HEK293 (cell line): ENCODE measurements around the gene SLC12A4.

Experiments
- CTCF ChIA-PET: fragments of 350-600 bp; formaldehyde crosslinking; extraction: SDS; loops from one replicate; lab custom pipeline; 2021; ENCODE audit warnings: antibody characterized with exemption; lab: Yijun Ruan, JAX
- POLR2A ChIA-PET: fragments of 300-600 bp; formaldehyde crosslinking; extraction: SDS; loops from one replicate; lab custom pipeline; 2020; ENCODE audit warnings: antibody characterized with exemption, inconsistent platforms; lab: Yijun Ruan, JAX
- H3K27ac ChIP-seq: fragments of 200-500 bp; sonication (Bioruptor generic); 2 replicates; pipeline ENCODE4 v1.5.1; 2014; ENCODE audit warnings: low read depth, low read length, control low read depth, inconsistent platforms; ENCODE audit errors: extremely low read depth
- H3K36me3 ChIP-seq, 2 experiments: fragments of 200-500 bp in 1 of 2; sonication (Bioruptor generic) in 1 of 2; 1 replicate in 1 of 2; 2 replicates in 1 of 2; pipeline ENCODE4 v1.5.1; 2014 to 2017; ENCODE audit warnings: inconsistent platforms in 2 of 2, low read length in 2 of 2; ENCODE audit not compliant: control insufficient read depth in 2 of 2, insufficient read depth in 1 of 2
- H3K4me1 ChIP-seq: fragments of 200-500 bp; sonication (Bioruptor generic); 2 replicates; pipeline ENCODE4 v1.5.1; 2014; ENCODE audit warnings: mild to moderate bottlenecking, low read length, inconsistent platforms; ENCODE audit not compliant: control insufficient read depth, insufficient read depth
- H3K4me3 ChIP-seq: 2 replicates; pipeline ENCODE4 v1.5.1; 2011; ENCODE audit warnings: low read depth, mild to moderate bottlenecking, control low read depth, low read length, moderate library complexity
- H3K9me3 ChIP-seq: fragments of 200-500 bp; sonication (Bioruptor generic); 2 replicates; pipeline ENCODE4 v1.5.1; 2014; ENCODE audit warnings: low read depth, low read length, inconsistent platforms; ENCODE audit not compliant: control insufficient read depth, insufficient read depth
- EGR2 ChIP-seq: fragments of 450-650 bp; formaldehyde crosslinking; IDR thresholded peaks from 2 replicates; pipeline ENCODE4 v1.5.1; 2016; ENCODE audit warnings: low read depth, missing biosample characterization, missing genetic modification characterization
- GLI4 ChIP-seq: fragments of 450-650 bp; formaldehyde crosslinking; IDR thresholded peaks from 2 replicates; pipeline ENCODE4 v1.5.1; 2016; ENCODE audit warnings: missing biosample characterization, missing genetic modification characterization
- SCRT1 ChIP-seq: fragments of 450-650 bp; formaldehyde crosslinking; IDR thresholded peaks from 2 replicates; pipeline ENCODE4 v1.5.1; 2016; ENCODE audit warnings: missing biosample characterization, missing genetic modification characterization, borderline replicate concordance
- ZEB2 ChIP-seq: fragments of 450-650 bp; formaldehyde crosslinking; IDR thresholded peaks from 2 replicates; pipeline ENCODE4 v1.5.1; 2016; ENCODE audit warnings: missing biosample characterization, missing genetic modification characterization
- ZNF155 ChIP-seq: fragments of 450-650 bp; formaldehyde crosslinking; IDR thresholded peaks from 2 replicates; pipeline ENCODE4 v1.5.1; 2016; ENCODE audit warnings: missing biosample characterization, missing genetic modification characterization
- ZNF24 ChIP-seq: fragments of 450-650 bp; formaldehyde crosslinking; IDR thresholded peaks from 2 replicates; pipeline ENCODE4 v1.5.1; 2016; ENCODE audit warnings: missing biosample characterization, missing genetic modification characterization
- ZNF423 ChIP-seq: fragments of 450-650 bp; formaldehyde crosslinking; IDR thresholded peaks from 2 replicates; pipeline ENCODE4 v1.5.1; 2016; ENCODE audit warnings: missing biosample characterization, missing genetic modification characterization
- ZNF514 ChIP-seq: fragments of 450-650 bp; formaldehyde crosslinking; IDR thresholded peaks from 2 replicates; pipeline ENCODE4 v1.5.1; 2016; ENCODE audit warnings: missing biosample characterization, missing genetic modification characterization
- ZNF558 ChIP-seq: fragments of 450-650 bp; formaldehyde crosslinking; IDR thresholded peaks from 2 replicates; pipeline ENCODE4 v1.5.1; 2016; ENCODE audit warnings: missing biosample characterization, missing genetic modification characterization
- ZNF777 ChIP-seq: fragments of 450-650 bp; formaldehyde crosslinking; IDR thresholded peaks from 2 replicates; pipeline ENCODE4 v1.5.1; 2017; ENCODE audit warnings: missing biosample characterization, missing genetic modification characterization, borderline replicate concordance
- TF ChIP-seq, protein P1 (sequence below): fragments of 450-650 bp; formaldehyde crosslinking; IDR thresholded peaks from 2 replicates; pipeline ENCODE4 v1.5.1; 2016; ENCODE audit warnings: missing biosample characterization, missing genetic modification characterization
- TF ChIP-seq, protein P2 (sequence below): fragments of 450-650 bp; formaldehyde crosslinking; IDR thresholded peaks from 2 replicates; pipeline ENCODE4 v1.5.1; 2016; ENCODE audit warnings: missing biosample characterization, missing genetic modification characterization
- TF ChIP-seq, protein P3 (sequence below): fragments of 450-650 bp; formaldehyde crosslinking; IDR thresholded peaks from 2 replicates; pipeline ENCODE4 v1.5.1; 2016; ENCODE audit warnings: missing biosample characterization, missing genetic modification characterization

The SLC12A4 gene

DNA sequence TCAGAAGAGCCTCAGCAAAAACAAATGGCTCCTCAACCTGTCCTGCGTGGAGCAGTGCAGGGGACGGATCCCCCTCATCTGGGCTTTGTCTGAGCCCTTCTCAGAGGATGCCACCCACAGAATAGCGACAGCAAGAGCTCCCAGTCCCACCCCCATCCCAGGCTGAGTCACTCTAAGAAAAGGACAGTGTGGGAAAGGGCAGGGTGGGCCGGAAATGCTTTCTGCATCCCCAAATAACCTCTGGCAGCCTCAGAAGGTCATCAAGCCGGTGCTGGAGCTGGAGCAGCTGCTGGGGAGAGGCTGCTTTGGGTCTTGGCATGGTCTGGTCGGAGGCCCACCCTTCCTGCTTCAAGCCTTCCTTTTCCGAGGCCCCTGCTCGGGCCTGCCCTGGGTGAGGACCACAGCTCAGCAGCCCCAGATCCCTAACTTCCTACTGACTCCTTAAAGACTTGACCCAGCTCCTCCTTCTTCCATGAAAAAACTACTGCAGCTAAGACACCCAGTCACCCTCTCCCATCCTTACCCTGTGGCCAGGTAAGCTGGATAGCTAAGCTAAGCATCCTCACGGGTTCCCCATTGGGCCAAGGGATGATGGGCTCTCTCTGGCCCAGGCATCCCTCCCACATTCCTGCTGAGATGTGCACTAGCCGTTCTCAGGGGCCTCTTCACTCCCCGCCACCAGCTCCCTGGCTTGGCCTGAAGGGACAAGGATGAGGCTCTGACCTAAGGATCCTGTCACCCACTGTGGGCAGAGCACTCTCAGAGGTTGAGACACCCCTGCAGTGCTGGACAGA, 8.7 kb downstream of the SLC12A4 start:
- no peak overlapping the region for H3K4me3 ChIP-seq
- peaks cover 9 to 83% of the 10 kb centered on the region in 2 experiments; a peak in 2 of 3 replicates for H3K36me3 ChIP-seq
- H3K27ac ChIP-seq = no peak overlapping the region
- no peaks in the 10 kb centered on the region for H3K9me3 ChIP-seq
- POLR2A ChIA-PET = interaction anchor here (0.6 to 0.7 kb wide), 2 partner anchors 18 to 22 kb away, joined by 3 to 5 read pairs; no protein-coding TSS in a partner anchor
- no peaks in the 10 kb centered on the region; the same call in 1 of the 2 replicates for H3K4me1 ChIP-seq
- CTCF ChIA-PET = interaction anchor here (0.6 to 1.0 kb wide), 2 partner anchors 18 to 495 kb away, joined by 3 read pairs; no protein-coding TSS in a partner anchor
- TF ChIP-seq ZNF155 (tag by site-specific recombination) (no peak), GLI4 (tag by site-specific recombination) (no peak), EGR2 (tag by site-specific recombination) (0 out of 2 replicates have a peak, but pooled peaks have one; percentile 12)
- TF ChIP-seq, protein P1, sequence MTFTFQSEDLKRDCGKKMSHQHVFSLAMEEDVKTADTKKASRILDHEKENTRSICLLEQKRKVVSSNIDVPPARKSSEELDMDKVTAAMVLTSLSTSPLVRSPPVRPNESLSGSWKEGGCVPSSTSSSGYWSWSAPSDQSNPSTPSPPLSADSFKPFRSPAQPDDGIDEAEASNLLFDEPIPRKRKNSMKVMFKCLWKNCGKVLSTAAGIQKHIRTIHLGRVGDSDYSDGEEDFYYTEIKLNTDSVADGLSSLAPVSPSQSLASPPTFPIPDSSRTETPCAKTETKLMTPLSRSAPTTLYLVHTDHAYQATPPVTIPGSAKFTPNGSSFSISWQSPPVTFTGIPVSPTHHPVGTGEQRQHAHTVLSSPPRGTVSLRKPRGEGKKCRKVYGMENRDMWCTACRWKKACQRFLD (tag by site-specific recombination) = no peak
- TF ChIP-seq, all 188 proteins: peak for 1

DNA sequence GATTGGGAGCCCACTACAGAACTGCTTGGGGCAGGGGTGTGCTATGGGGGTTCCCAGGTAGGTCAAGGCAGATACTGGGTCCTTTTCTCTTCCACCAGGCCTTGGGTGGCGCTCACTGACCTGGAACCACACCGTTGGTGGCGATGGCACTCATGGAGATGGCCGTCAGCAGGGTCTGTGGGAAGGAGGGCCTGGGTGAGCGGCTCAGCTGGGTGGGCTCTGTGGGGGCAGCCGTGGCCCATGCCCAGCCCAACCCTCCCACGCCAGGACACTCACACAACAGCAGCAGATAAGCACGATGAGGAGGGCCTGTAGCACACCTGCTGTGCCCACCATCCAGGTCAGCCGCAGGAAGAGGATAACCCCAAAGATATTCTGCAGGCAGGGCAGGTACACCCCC, 10.8 kb downstream of the SLC12A4 start:
- no peak for TF ChIP-seq ZNF558
- 0 out of 2 replicates have a peak, but pooled peaks have one; percentile 7 for TF ChIP-seq EGR2 (tag by site-specific recombination)
- Histone ChIP-seq H3K36me3 (peaks cover 9 to 78% of the 10 kb centered on the region in 2 experiments; a peak in 2 of 3 replicates), H3K27ac (no peak overlapping the region), H3K4me1 (no peaks in the 10 kb centered on the region), H3K9me3 (no peaks in the 10 kb centered on the region), H3K4me3 (no peak overlapping the region)
- POLR2A ChIA-PET = no interaction called here
- CTCF ChIA-PET = no interaction called here

DNA sequence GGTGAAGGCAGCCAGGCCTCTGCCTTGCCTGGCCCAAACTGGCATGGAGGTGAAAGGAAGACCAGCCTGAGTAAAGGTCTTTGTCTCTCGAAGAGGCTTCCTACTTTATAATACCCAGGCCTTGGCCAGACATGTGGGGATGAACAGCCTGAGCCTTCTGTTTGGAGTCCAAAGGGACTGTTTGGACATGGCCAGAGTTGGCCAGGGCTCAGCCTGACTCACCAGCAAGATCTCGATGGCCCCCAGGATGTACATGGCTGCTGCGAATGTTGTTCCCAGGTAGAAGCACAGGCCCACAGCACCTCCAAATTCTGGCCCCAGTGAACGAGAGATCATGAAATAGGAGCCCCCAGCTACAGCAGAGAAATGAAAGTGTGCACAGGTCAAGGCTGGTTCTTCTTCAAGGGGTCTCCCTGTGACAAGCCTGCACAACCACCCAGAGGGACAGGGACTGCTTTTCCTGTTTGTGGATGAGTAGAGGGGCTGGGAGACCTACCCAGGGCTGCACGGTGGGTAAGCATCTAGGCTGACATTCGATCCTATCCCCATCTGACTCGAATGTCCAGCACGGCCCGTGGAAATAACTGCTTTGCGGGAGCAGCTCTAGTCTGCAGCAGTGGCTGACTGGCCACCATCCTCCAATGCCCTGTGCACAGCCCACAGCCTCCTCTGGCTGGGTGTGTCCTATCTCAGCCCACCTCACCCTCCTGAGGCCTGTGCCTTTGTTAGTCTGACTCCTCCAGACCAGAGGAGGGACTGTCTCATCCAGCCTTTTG, 13.8 kb downstream of the SLC12A4 start:
- POLR2A ChIA-PET = no interaction called here
- no peaks in the 10 kb centered on the region for H3K9me3 ChIP-seq
- CTCF ChIA-PET = interaction anchor here (1.3 kb wide), 1 partner anchor 12 kb away, joined by 3 read pairs; no protein-coding TSS in a partner anchor
- TF ChIP-seq ZNF423 (tag by site-specific recombination) (no peak), ZNF24 (tag by site-specific recombination) (no peak), ZNF777 (no peak), ZNF514 (tag by site-specific recombination) (no peak), ZEB2 (no peak), SCRT1 (tag by site-specific recombination) (no peak)
- TF ChIP-seq, protein P2, sequence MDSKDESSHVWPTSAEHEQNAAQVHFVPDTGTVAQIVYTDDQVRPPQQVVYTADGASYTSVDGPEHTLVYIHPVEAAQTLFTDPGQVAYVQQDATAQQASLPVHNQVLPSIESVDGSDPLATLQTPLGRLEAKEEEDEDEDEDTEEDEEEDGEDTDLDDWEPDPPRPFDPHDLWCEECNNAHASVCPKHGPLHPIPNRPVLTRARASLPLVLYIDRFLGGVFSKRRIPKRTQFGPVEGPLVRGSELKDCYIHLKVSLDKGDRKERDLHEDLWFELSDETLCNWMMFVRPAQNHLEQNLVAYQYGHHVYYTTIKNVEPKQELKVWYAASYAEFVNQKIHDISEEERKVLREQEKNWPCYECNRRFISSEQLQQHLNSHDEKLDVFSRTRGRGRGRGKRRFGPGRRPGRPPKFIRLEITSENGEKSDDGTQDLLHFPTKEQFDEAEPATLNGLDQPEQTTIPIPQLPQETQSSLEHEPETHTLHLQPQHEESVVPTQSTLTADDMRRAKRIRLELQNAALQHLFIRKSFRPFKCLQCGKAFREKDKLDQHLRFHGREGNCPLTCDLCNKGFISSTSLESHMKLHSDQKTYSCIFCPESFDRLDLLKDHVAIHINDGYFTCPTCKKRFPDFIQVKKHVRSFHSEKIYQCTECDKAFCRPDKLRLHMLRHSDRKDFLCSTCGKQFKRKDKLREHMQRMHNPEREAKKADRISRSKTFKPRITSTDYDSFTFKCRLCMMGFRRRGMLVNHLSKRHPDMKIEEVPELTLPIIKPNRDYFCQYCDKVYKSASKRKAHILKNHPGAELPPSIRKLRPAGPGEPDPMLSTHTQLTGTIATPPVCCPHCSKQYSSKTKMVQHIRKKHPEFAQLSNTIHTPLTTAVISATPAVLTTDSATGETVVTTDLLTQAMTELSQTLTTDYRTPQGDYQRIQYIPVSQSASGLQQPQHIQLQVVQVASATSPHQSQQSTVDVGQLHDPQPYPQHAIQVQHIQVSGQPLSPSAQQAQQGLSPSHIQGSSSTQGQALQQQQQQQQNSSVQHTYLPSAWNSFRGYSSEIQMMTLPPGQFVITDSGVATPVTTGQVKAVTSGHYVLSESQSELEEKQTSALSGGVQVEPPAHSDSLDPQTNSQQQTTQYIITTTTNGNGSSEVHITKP = no peak
- TF ChIP-seq, protein P3, sequence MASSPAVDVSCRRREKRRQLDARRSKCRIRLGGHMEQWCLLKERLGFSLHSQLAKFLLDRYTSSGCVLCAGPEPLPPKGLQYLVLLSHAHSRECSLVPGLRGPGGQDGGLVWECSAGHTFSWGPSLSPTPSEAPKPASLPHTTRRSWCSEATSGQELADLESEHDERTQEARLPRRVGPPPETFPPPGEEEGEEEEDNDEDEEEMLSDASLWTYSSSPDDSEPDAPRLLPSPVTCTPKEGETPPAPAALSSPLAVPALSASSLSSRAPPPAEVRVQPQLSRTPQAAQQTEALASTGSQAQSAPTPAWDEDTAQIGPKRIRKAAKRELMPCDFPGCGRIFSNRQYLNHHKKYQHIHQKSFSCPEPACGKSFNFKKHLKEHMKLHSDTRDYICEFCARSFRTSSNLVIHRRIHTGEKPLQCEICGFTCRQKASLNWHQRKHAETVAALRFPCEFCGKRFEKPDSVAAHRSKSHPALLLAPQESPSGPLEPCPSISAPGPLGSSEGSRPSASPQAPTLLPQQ (tag by site-specific recombination) = no peak
- TF ChIP-seq, all 188 proteins: peak for 0
- peaks cover 9 to 77% of the 10 kb centered on the region in 2 experiments; a peak in 2 of 3 replicates for H3K36me3 ChIP-seq
- H3K4me3 ChIP-seq = no peak overlapping the region
- no peaks in the 10 kb centered on the region for H3K4me1 ChIP-seq
- H3K27ac ChIP-seq = no peak overlapping the region
